Retinal pigment epithelial cell (primary cell): ENCODE data around the gene LAMA4.

Source experiments
- DNase-seq: peaks from one replicate; pipeline ENCODE4 v3.0.0-alpha.2; 2010; ENCODE audit warnings: low read depth
- H3K4me3 ChIP-seq: 2 replicates; pipeline ENCODE4 v1.5.1; 2011; ENCODE audit warnings: mild to moderate bottlenecking, low read length, control low read depth, moderate library complexity
- TF ChIP-seq, protein P1 (sequence below): conservative IDR thresholded peaks from 2 replicates; pipeline ENCODE4 v1.5.1; 2011; ENCODE audit warnings: low read depth, low read length, control low read depth, inconsistent platforms

The LAMA4 gene

DNA sequence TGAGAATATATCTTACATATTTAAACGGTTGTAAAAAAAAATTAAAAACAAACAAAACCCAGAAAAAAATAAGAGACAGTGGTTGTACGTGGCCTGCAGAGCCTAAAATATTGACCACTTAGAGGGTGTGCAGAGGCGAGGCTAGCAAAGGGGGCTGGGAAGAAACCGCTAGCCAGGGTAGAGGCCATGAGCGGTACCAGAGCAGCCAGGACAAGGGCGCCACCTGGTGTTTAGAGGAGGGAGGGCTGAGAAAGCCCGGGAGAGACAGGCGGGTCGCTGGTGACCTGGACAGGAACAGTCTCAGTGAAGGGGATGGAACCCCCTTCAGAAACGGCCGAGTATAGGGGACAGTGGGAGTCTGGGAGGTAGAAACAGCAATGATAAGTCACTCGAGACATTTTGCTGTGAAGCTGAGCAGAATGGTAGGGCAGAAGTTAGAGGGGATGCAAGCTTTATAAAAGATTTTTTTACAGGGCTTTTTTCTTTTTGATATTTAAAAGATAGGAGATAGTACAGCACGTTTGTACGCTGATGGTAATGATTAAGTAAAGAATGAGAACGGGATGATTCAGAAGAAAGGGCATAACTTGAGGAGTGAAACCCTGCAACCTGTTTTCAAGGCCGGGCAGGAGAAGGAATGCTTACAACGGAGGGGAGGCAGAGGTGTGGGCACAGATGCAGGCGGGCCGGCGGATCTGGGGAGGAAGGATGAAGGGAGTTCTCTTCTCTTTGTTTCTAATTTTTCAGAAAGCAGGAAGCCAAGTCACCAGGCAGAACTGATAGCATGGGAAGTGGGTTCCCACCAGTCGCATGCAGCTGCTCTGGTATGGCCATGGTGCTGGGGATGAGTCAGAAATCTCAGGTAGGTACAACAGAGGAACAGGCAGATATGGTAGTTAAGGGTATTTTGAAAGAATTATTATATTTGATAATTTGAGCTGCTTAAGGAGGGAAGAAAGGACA, 90.8 kb downstream of the LAMA4 start:
- H3K4me3 ChIP-seq: no peak overlapping the region
- DNase-seq: no peak
- TF ChIP-seq, protein P1, sequence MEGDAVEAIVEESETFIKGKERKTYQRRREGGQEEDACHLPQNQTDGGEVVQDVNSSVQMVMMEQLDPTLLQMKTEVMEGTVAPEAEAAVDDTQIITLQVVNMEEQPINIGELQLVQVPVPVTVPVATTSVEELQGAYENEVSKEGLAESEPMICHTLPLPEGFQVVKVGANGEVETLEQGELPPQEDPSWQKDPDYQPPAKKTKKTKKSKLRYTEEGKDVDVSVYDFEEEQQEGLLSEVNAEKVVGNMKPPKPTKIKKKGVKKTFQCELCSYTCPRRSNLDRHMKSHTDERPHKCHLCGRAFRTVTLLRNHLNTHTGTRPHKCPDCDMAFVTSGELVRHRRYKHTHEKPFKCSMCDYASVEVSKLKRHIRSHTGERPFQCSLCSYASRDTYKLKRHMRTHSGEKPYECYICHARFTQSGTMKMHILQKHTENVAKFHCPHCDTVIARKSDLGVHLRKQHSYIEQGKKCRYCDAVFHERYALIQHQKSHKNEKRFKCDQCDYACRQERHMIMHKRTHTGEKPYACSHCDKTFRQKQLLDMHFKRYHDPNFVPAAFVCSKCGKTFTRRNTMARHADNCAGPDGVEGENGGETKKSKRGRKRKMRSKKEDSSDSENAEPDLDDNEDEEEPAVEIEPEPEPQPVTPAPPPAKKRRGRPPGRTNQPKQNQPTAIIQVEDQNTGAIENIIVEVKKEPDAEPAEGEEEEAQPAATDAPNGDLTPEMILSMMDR: peak; percentile 98

GRCh38 chr6:112160745-112161144, 93.6 kb downstream of the LAMA4 start:
- no peak for DNase-seq
- H3K4me3 ChIP-seq: no peak overlapping the region
- TF ChIP-seq, protein P1: no peak

- TF ChIP-seq, protein P1: no peak
- no peak for DNase-seq
- H3K4me3 ChIP-seq: no peak overlapping the region
These were observed 97.7 kb downstream of the LAMA4 start for GRCh38 chr6:112156668-112157067.

GRCh38 chr6:112155886-112156285, 98.5 kb downstream of the LAMA4 start:
- H3K4me3 ChIP-seq: no peak overlapping the region
- TF ChIP-seq, protein P1: no peak
- DNase-seq: no peak

- no peak overlapping the region for H3K4me3 ChIP-seq
- TF ChIP-seq, protein P1: no peak
- no peak for DNase-seq
These were observed 99.7 kb downstream of the LAMA4 start for GRCh38 chr6:112154711-112155110.

DNA sequence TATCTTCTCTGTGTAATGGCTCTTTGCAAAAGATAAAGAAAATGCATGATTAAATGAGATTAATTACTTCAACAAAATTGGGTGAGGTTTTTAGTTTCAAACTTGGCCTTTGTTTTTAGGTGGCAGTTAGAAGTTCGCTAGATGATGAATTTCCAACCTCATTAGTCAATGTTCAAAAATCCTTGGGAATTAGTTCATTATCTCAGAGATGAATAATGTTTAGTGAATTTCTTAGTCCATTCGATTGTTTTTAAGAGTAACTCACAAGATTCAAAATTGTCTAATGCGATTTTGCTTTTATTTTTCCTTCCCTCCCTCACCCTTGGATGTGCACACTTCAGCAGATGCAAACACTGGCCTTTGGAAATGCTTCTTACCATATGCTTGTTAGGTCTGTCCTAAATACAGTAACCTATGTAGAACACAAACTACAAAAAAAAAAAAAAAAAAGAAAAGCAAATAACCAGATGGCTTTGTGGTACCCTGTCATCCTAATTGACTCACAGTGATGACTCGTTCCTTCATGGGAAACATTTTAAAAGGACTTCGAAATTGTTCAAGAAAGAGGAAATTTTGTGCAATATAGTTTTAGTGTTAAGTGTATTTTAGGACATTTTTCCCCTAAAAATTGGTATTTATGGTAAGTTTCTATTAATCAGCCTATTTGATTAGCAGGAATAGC, 100.3 kb downstream of the LAMA4 start:
- no peak overlapping the region for H3K4me3 ChIP-seq
- TF ChIP-seq, protein P1: no peak
- no peak for DNase-seq
